ENCODE data around the gene MACROH2A2. TPM values are rescaled to one million over a fixed set of nuclear protein-coding genes. Genes with fewer than 3 reads are reported as not detected.

Gene MACROH2A2
- total and polyA plus RNA-seq, 2 of the 13 experiments (the other 11 are each of a cell fraction or from before 2014, with no cell fraction given): 9.8 to 43.1 TPM

GRCh38 chr10:70048030-70048723, 4.5 kb upstream of the MACROH2A2 start:
- no peak for FAIRE-seq
- ATAC-seq: no peak

More at GRCh38 chr10:70048030-70048723, 4.5 kb upstream of the MACROH2A2 start:
- in situ Hi-C loops (cut with HindIII; ENCODE audit: extremely low pct_ligation_motif_present, low pct_unique_long_range_greater_than_20kb) (no loop called here), intact Hi-C loops (cut with micrococcal nuclease; ENCODE audit: unreplicated experiment) (no loop called here)
- no peaks in the 10 kb centered on the region for H4K20me1 ChIP-seq (ENCODE audit: insufficient read depth, low read length)
- H3K9ac ChIP-seq (ENCODE audit: insufficient read depth, low read depth, low read length): no peak overlapping the region
- H3K36me3 ChIP-seq (replicated peaks in 1 of 2; ENCODE audit: control insufficient read depth in 1 of 2, insufficient read depth in 2 of 2, low read length in 2 of 2): no peaks in the 10 kb centered on the region
- H3K4me2 ChIP-seq (ENCODE audit: low read depth, low read length): peak overlapping the region; percentile 49
- no peak overlapping the region for H2AFZ ChIP-seq (ENCODE audit: low read length)
- H3K27ac ChIP-seq (ENCODE audit: extremely low read length, insufficient read depth, low read length): no peak overlapping the region
- H3K4me1 ChIP-seq (ENCODE audit: insufficient read depth, low read length): peaks cover 19% of the 10 kb centered on the region
- CTCF ChIA-PET (ENCODE audit: low intra/inter-chr PET ratio, low total read pairs): no interaction called here
- no peaks in the 10 kb centered on the region for H3K9me3 ChIP-seq (ENCODE audit: low read length)
- POLR2A ChIA-PET: no interaction called here
- BruUV-seq (replicated peaks): no TSS peak
- 31% methylated on average over 5 of the region's 5 CpGs for WGBS (ENCODE audit: low lambda C conversion rate)
- DNase-seq (ENCODE audit: low spot score): peak; percentile 21
- H3K79me2 ChIP-seq (ENCODE audit: insufficient read depth, low read length): no peaks in the 10 kb centered on the region
- no peak overlapping the region for H3K4me3 ChIP-seq (replicated peaks in 1 of 3; ENCODE audit: insufficient read depth in 1 of 3, low read depth in 2 of 3, low read length in 3 of 3)
- 0 out of 2 replicates have a peak, but pooled peaks have one; percentile 17 for TF ChIP-seq SOX5 (CRISPR knock-in tag; IDR thresholded peaks at IDR 0.05; ENCODE audit: borderline replicate concordance)
- TF ChIP-seq HNF4G (IDR thresholded peaks at IDR 0.05; ENCODE audit: borderline replicate concordance, low read depth, low read length): peak; percentile 20; the same call in 1 of the 2 replicates
- TF ChIP-seq HNF4G (CRISPR knock-in tag; IDR thresholded peaks at IDR 0.05; ENCODE audit: borderline replicate concordance, low read depth): no peak
- TF ChIP-seq HNF4A (CRISPR knock-in tag; IDR thresholded peaks at IDR 0.05): peak; percentile 67
- no peak for TF ChIP-seq KMT2B (CRISPR knock-in tag; IDR thresholded peaks at IDR 0.05)
- peak; percentile 25 for TF ChIP-seq TEAD3 (CRISPR knock-in tag; optimal IDR thresholded peaks at IDR 0.05; ENCODE audit: borderline replicate concordance)
- peak; percentile 42; the same call in 1 of the 2 replicates for TF ChIP-seq ZMYM3 (CRISPR knock-in tag; IDR thresholded peaks at IDR 0.05)
- 0 out of 2 replicates have a peak, but pooled peaks have one; percentile 10 for TF ChIP-seq KDM1A (CRISPR knock-in tag; IDR thresholded peaks at IDR 0.05)
- 0 out of 2 replicates have a peak, but pooled peaks have one; percentile 43 for TF ChIP-seq RCOR2 (CRISPR knock-in tag; IDR thresholded peaks at IDR 0.05)
- TF ChIP-seq FIP1L1 (IDR thresholded peaks at IDR 0.05; ENCODE audit: borderline replicate concordance, insufficient read depth, low read depth, low read length): no peak
- no peak for TF ChIP-seq RNF2 (conservative IDR thresholded peaks at IDR 0.05; ENCODE audit: low read depth)
- peak; percentile 12; the same call in 1 of the 2 replicates for TF ChIP-seq ARID5B (CRISPR knock-in tag; IDR thresholded peaks at IDR 0.05)
- TF ChIP-seq ZNF629 (CRISPR knock-in tag; conservative IDR thresholded peaks at IDR 0.05): peak; percentile 93
- H3K27me3 ChIP-seq (ENCODE audit: control insufficient read depth in 1 of 2, insufficient read depth in 2 of 2, low read length in 2 of 2): no peaks in the 10 kb centered on the region
